Measurements from ENCODE around the gene PP2D1. TPM values are rescaled to one million over a fixed set of nuclear protein-coding genes. Genes with fewer than 3 reads are reported as not detected.

PP2D1 gene
- total and polyA plus RNA-seq, 9 of the 15 experiments (the other 6 are each of a cell fraction or from before 2014, with no cell fraction given) = 0.07 to 0.10 TPM; not detected in 7

DNA sequence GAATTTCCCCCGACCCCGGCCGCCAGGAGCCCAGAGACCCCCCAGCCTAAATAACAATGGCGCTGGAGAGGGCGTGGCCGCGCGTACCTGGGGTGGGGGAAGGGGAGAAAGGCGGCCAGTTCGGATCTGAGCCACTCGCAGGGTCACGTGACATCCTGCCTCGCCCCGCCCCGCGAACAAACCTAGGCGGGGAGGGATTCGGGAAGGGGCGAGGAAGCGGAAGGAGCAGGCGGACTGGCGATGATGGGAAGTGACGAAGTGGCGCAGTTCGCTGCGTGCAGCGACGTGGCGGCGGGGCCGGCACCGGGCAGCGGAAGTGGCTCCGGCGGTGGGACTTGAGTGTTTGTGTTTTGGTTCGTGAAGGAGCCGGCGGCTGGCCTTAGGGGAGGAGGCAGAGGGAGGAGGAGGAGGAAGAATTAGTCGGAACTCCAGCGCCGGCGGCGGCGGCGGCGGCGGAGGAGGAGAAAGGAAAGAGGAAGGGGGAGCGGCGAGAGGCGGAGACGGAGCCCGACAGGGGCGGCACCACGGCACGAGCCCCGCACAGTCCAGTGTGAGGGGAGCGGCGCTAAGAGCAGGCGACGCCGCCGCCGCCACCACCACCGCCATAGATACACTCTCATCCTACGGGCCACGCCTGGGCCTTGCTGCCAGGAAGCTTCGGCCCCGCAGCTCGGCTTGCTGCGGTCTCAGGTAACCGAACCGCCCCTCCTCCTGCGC, 65.1 kb downstream of the PP2D1 start, which contains the start of gene RAB5A (continued):
- TF ChIP-seq PHB (CRISPR knock-in tag; IDR thresholded peaks at IDR 0.05) = 0 out of 2 replicates have a peak, but pooled peaks have one; percentile 65
- TF ChIP-seq SREBF2 (CRISPR knock-in tag; IDR thresholded peaks at IDR 0.05) = no peak
- peak; percentile 94; the same call in 1 of the 2 replicates for TF ChIP-seq NBN (IDR thresholded peaks at IDR 0.05; ENCODE audit: low read depth)
- no peak for TF ChIP-seq ZNF354B (CRISPR knock-in tag; IDR thresholded peaks at IDR 0.05)
- TF ChIP-seq ZNF584 (CRISPR knock-in tag; IDR thresholded peaks at IDR 0.05; ENCODE audit: low read depth) = 0 out of 2 replicates have a peak, but pooled peaks have one; percentile 34
- TF ChIP-seq XRCC5 (IDR thresholded peaks at IDR 0.05; ENCODE audit: low read depth, low read length) = no peak
- no peak for TF ChIP-seq BCL6 (CRISPR knock-in tag; IDR thresholded peaks at IDR 0.05)
- peak; percentile 17 to 84; a peak in 3 of 4 replicates for TF ChIP-seq TEAD1 (CRISPR knock-in tag; IDR thresholded peaks at IDR 0.05)
- TF ChIP-seq, protein P1, sequence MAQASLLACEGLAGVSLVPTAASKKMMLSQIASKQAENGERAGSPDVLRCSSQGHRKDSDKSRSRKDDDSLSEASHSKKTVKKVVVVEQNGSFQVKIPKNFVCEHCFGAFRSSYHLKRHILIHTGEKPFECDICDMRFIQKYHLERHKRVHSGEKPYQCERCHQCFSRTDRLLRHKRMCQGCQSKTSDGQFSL (CRISPR knock-in tag; IDR thresholded peaks at IDR 0.05) = no peak
- TF ChIP-seq, protein P1 (tag; IDR thresholded peaks at IDR 0.05) = peak in 1 of 2 experiments; percentile 80; a peak in 2 of 4 replicates
- TF ChIP-seq, protein P2, sequence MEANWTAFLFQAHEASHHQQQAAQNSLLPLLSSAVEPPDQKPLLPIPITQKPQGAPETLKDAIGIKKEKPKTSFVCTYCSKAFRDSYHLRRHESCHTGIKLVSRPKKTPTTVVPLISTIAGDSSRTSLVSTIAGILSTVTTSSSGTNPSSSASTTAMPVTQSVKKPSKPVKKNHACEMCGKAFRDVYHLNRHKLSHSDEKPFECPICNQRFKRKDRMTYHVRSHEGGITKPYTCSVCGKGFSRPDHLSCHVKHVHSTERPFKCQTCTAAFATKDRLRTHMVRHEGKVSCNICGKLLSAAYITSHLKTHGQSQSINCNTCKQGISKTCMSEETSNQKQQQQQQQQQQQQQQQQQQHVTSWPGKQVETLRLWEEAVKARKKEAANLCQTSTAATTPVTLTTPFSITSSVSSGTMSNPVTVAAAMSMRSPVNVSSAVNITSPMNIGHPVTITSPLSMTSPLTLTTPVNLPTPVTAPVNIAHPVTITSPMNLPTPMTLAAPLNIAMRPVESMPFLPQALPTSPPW (CRISPR knock-in tag; IDR thresholded peaks at IDR 0.05) = peak; percentile 92
- TF ChIP-seq HSF4 (CRISPR knock-in tag; IDR thresholded peaks at IDR 0.05; ENCODE audit: borderline replicate concordance) = no peak
- TF ChIP-seq CBX1 (IDR thresholded peaks at IDR 0.05; ENCODE audit: low read depth) = no peak
- TF ChIP-seq, protein P3, sequence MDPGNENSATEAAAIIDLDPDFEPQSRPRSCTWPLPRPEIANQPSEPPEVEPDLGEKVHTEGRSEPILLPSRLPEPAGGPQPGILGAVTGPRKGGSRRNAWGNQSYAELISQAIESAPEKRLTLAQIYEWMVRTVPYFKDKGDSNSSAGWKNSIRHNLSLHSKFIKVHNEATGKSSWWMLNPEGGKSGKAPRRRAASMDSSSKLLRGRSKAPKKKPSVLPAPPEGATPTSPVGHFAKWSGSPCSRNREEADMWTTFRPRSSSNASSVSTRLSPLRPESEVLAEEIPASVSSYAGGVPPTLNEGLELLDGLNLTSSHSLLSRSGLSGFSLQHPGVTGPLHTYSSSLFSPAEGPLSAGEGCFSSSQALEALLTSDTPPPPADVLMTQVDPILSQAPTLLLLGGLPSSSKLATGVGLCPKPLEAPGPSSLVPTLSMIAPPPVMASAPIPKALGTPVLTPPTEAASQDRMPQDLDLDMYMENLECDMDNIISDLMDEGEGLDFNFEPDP (CRISPR knock-in tag; IDR thresholded peaks at IDR 0.05) = no peak
- TF ChIP-seq FOXJ2 (tag; IDR thresholded peaks at IDR 0.05) = peak; percentile 81; the same call in 1 of the 2 replicates
- TF ChIP-seq, protein P4, sequence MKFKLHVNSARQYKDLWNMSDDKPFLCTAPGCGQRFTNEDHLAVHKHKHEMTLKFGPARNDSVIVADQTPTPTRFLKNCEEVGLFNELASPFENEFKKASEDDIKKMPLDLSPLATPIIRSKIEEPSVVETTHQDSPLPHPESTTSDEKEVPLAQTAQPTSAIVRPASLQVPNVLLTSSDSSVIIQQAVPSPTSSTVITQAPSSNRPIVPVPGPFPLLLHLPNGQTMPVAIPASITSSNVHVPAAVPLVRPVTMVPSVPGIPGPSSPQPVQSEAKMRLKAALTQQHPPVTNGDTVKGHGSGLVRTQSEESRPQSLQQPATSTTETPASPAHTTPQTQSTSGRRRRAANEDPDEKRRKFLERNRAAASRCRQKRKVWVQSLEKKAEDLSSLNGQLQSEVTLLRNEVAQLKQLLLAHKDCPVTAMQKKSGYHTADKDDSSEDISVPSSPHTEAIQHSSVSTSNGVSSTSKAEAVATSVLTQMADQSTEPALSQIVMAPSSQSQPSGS (CRISPR knock-in tag; IDR thresholded peaks at IDR 0.05) = no peak
- TF ChIP-seq ZNF764 (CRISPR knock-in tag; IDR thresholded peaks at IDR 0.05; ENCODE audit: low read depth) = no peak
- TF ChIP-seq ZNF778 (CRISPR knock-in tag; IDR thresholded peaks at IDR 0.05) = no peak
- peak in 1 of 2 experiments; percentile 89; a peak in 2 of 4 replicates for TF ChIP-seq KDM4B (IDR thresholded peaks at IDR 0.05; ENCODE audit: borderline replicate concordance in 2 of 2, low read depth in 1 of 2)
- no peak for TF ChIP-seq MYBL2 (IDR thresholded peaks at IDR 0.05; ENCODE audit: low read depth)
- no peak for TF ChIP-seq MYBL2 (CRISPR knock-in tag; IDR thresholded peaks at IDR 0.05; ENCODE audit: borderline replicate concordance)
- TF ChIP-seq BRCA1 (IDR thresholded peaks at IDR 0.05) = no peak
- no peak for TF ChIP-seq BRCA1 (CRISPR knock-in tag; IDR thresholded peaks at IDR 0.05)
- TF ChIP-seq ZNF830 (CRISPR knock-in tag; IDR thresholded peaks at IDR 0.05) = 0 out of 2 replicates have a peak, but pooled peaks have one; percentile 46

All from K562 (cell line).